ENCODE results near the gene ARHGAP32.
"Not testable (repeated sequence)": the region's sequence is repeated elsewhere in the genome, so short reads cannot be mapped to it uniquely, and the experiment has no call there.

The ARHGAP32 gene

DNA sequence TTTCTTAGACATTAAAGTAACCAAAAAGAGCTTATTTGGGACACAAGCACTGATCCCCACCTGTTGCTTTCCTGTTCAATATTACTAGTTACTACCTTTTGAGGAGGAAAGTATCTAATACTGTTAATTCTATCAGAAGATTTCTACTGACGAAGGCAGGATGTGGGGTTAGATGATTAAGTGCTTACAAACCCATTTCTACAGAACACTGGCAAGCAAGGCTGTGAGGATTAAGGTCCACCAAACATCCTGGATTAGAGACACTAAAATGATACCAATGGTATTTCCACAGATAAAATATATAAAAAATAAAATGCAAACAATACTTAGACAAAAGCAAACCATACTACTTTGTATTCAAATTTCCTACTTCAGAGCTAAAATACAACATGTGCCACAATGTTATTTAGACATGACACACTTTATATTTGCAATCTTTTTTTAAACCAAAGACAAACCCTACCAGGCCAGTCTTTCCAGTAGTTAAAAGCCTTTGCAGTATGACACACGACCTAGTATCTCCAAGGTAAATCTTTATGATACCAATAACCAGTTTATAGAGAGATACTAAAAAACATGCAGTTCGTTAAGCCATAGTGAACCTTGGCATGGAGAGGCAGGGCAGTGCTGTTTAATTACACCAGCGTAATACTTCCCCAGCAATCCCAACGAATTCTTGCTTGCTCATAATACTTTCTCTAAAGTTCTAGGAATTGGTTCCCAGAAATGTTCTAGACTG is 178.2 kb downstream of the ARHGAP32 start:
- no peak for DNase-seq
- TF ChIP-seq POLR2A (IDR thresholded peaks at IDR 0.05; ENCODE audit: low read length) (no peak), GATA1 (IDR thresholded peaks at IDR 0.05; ENCODE audit: low read depth, low read length) (no peak)

DNA sequence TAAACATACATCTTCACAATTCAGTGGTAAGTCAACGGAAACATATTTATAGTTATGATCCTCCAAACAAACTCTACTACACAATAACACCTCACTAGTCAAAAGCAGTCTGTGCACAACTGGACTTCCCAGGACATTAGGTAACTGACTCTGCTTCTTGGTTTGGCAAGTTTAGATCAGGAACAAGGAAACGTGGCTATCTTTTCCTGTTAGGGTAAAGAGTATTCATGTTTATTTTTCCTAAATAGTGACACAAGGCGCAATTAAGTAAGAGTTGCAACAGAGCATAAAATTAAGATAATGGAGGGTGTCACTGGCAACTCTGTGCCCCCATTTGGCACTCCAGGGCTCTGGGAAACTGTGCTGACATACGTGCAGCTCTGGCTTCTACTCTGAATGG is 179.2 kb downstream of the ARHGAP32 start:
- no peak for DNase-seq
- TF ChIP-seq POLR2A (IDR thresholded peaks at IDR 0.05; ENCODE audit: low read length) = no peak
- TF ChIP-seq GATA1 (IDR thresholded peaks at IDR 0.05; ENCODE audit: low read depth, low read length) = no peak

DNA sequence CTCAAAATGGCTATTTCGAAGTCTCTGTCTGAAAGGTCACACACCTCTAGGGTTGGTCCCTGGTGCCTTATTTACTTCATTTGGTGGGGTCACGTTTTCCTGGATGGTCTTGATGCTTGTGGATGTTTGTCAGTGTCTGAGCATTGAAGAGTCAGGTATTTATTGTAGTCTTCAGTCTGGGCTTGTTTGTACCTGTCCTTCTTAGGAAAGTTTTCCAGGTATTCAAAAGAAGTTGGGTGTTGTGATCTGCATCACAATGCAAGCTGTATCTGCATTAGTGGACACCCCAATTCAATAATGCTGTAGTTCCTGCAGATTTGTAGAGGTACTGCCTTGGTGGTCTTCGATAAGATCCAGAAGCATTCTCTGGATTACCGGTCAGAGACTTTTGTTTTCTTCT is 186.0 kb downstream of the ARHGAP32 start:
- TF ChIP-seq GATA1 (IDR thresholded peaks at IDR 0.05; ENCODE audit: low read depth, low read length) (no peak), POLR2A (IDR thresholded peaks at IDR 0.05; ENCODE audit: low read length) (no peak)
- no peak for DNase-seq

DNA sequence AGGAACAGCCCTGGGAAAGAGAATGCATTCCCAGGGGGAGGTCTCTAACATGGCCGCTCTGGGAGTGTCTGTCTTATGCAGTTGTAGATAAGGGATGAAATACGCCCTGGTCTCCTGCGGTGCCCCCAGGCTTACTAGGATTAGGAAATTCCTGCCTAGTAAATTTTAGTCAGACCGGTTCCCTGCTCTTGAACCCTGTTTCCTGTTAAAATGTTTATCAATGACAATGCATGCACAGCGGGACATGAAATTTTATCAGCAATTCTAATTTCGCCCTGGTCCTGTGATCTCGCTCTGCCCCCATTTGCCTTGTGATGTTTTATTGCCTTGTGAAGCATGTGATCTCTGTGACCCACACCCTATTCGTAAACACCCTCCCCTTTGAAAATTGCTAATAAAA is 193.0 kb downstream of the ARHGAP32 start:
- not testable (repeated sequence) for DNase-seq

DNA sequence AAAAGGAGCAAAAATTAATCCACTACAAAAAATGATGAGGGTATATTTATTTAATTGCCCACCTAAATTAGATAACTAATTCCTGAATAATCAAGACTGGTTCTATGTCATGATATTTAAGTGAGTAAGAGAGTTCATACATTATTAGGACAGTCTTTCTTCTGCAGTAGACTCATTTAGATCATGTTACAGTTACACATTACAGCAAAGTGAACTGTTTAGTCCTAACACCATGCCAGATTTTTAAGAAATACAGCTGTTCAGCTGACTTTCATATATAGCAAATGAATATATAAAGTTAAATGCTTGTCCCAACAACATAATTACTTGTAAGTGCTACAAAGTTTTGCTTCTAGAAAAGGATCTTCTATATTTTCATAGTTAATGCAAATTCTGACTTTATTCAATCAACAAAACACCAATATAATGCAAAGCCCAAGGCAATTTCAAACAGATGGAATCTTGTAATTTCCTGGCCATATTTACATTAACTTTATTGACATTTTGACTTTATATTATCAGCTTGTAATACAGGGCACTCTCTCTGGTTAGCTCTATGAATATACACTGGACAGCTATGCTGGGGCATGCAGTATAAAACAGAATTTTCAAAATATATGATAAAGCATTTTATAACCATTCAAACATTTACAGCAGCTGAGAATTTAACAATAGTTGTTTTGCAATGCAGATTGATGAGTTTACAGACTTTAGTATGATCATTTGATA is 203.7 kb downstream of the ARHGAP32 start:
- DNase-seq = no peak
- TF ChIP-seq POLR2A (IDR thresholded peaks at IDR 0.05; ENCODE audit: low read length) (no peak), GATA1 (IDR thresholded peaks at IDR 0.05; ENCODE audit: low read depth, low read length) (no peak)

DNA sequence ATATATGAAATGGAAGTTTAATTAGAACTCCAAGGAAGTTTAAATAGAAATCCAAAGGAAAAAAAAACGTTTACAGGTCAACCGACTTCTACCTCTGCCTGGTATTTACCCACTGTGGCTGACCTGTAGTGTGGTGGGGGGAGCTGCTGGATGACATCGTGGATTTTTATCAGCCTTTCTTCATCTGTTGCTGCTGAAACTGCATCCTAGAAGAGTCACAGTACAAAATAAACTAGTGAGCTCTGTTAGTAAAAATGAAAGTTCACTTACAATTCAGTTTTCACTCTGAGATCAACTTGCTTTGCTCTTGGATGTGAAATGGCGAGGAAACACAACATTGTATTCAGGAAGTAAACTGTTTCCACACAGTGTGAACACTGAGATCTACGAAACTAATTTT is 206.2 kb downstream of the ARHGAP32 start:
- peak in 1 of 2 experiments; percentile 3 for DNase-seq

DNA sequence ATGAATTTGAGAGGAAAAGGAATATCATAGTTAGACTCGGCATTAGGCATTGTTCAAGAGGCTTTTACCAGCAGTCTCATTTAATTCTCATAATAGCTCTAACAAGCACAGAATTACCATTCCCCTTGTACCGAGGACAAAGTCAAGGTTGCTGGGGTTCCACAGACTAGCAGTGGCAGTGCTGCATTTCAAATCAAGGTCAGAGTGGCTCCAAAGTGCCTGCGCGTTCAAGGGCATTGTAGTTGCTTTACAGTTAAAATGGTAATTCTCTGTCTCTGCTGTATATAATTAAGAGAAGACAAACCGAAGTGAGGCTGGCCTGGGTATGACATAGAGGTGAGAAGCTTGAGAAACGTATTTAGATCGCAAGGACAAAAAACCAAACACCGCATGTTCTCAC is 209.1 kb downstream of the ARHGAP32 start:
- DNase-seq = no peak
- no peak for TF ChIP-seq POLR2A (IDR thresholded peaks at IDR 0.05; ENCODE audit: low read length)

More for the DNA sequence above, 206.2 kb downstream of the ARHGAP32 start:
- TF ChIP-seq POLR2A (IDR thresholded peaks at IDR 0.05; ENCODE audit: low read length) (no peak), GATA1 (IDR thresholded peaks at IDR 0.05; ENCODE audit: low read depth, low read length) (no peak)

DNA sequence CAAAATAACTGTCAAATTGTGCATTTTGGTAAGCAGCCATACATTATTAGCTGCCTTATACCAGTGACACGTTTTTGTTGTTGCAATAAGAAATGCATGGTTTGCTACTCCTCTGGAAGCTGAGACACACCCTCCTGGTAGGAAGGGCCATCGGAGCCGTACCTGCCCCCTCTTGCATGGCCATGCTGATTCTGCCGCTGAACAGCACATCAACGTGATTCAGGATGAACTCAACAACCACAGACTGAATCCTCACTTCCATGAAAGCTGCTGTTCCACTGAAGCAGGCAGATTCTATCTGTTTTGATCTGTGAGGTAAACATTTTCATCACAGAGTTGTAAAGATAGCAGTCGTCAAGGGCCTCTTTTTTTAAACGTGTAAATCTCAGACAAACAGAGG is 210.9 kb downstream of the ARHGAP32 start:
- no peak for TF ChIP-seq POLR2A (IDR thresholded peaks at IDR 0.05; ENCODE audit: low read length)
- DNase-seq = no peak

DNA sequence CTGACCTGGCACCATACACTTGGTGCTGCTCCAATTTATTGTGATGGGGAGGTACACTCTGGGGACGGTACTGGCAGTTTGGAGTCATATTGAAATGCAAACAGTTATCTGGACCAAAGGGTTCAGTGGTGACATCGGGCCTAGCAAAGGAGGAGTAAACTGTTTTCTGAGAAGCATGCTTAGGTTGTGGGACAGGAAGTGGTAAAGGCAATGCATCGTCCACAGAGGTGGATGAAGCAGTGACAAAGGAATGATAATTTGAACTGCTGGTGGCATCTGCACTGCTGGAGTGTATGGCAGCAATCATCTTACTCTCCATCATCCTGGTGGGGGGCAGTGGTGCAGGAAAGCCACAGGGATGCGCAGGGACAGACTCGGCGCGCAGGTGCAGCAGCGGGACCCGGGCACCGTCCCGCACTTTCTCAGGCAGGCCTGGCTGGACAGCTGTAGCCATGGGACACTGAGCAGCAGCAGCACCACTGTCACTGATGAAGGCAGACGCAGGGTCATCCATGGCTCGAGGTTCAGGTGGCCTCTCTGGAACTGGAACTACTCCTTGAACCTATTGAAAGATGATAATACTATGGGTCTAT is 221.4 kb downstream of the ARHGAP32 start:
- no peak for DNase-seq
- TF ChIP-seq POLR2A (IDR thresholded peaks at IDR 0.05; ENCODE audit: low read length) = no peak
- TF ChIP-seq GATA1 (IDR thresholded peaks at IDR 0.05; ENCODE audit: low read depth, low read length) = no peak

DNA sequence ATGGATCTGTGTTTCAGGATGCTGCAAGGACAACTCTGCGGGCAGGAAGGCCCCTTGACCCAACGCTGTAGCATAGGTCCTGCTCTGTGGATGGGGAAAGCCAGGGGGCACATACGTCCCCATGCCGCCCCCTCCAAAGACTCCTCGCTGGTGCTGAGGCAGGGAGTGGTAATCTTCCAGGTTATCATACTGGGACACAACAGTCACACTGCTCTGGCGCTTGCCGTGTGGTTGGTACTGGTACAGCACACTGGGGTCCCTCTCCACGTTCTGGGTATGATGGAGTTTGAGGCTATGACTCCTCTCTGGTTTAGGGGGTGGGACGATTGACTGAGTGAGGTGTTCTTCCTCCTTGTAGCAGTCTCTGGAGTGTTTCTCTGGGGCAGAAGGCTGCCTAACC is 223.2 kb downstream of the ARHGAP32 start:
- no peak for TF ChIP-seq GATA1 (IDR thresholded peaks at IDR 0.05; ENCODE audit: low read depth, low read length)
- DNase-seq = no peak

DNA sequence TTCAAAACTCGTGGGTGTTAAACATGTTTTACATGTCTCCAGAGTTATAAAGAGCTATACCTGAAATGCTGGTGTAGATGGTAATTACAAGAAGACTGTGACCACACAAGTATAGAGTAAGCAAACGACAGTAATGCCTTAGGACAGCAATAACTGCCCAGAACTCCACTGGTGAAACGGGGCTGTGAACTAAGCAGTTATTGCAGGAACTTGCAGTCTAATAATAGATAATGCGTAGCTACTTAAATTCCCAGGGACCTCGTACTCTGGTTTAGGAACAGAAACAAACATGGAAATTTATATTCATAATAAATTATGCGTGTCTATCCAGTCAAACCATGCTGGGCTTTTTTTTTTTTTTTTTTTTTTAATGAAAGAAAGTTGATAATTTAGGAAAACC is 224.5 kb downstream of the ARHGAP32 start:
- TF ChIP-seq POLR2A (IDR thresholded peaks at IDR 0.05; ENCODE audit: low read length) = no peak
- TF ChIP-seq GATA1 (IDR thresholded peaks at IDR 0.05; ENCODE audit: low read depth, low read length) = no peak
- DNase-seq = no peak

DNA sequence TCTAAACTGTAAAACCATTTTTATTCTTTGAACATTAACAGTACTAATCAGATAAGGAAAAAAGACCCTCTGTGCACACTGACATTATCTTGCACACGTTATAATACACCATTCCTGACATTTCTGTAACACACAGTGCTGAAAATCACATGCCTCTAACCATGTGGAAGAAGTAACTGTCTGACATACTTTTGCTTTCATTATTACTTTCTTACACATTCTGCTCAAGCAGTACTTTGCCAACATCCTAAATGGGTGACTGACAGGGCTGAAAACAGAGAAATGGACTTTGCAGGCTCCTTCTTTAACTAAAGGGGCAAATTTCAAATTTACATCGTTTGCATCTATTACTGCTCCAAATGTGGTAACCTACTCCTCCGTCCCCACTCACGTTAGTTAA is 226.6 kb downstream of the ARHGAP32 start:
- TF ChIP-seq POLR2A (IDR thresholded peaks at IDR 0.05; ENCODE audit: low read length) (no peak), GATA1 (IDR thresholded peaks at IDR 0.05; ENCODE audit: low read depth, low read length) (no peak)
- DNase-seq = no peak

DNA sequence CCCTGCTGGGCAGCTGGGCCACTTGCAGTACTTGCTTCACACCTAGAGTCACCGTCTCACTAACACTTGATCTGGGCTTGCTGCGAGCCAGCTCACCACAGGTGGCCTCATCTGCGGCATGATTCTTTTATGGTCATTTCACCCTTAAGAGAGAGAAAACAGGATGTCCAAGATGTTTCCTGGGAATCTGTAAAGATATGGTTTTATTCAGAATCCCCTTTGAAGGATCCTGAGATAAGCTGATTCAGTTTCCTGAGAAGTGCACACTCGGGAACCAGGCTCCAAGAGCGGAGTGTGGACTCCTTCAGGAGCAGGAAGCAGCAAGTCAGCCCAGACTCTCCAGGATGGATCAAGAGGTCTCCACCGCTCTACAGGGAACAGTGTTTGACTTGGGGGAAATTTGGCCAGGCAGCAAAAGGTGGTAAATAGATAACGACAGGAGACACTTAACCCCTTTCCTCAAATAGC is 227.6 kb downstream of the ARHGAP32 start:
- TF ChIP-seq GATA1 (IDR thresholded peaks at IDR 0.05; ENCODE audit: low read depth, low read length) = no peak
- no peak for TF ChIP-seq POLR2A (IDR thresholded peaks at IDR 0.05; ENCODE audit: low read length)
- no peak for DNase-seq

DNA sequence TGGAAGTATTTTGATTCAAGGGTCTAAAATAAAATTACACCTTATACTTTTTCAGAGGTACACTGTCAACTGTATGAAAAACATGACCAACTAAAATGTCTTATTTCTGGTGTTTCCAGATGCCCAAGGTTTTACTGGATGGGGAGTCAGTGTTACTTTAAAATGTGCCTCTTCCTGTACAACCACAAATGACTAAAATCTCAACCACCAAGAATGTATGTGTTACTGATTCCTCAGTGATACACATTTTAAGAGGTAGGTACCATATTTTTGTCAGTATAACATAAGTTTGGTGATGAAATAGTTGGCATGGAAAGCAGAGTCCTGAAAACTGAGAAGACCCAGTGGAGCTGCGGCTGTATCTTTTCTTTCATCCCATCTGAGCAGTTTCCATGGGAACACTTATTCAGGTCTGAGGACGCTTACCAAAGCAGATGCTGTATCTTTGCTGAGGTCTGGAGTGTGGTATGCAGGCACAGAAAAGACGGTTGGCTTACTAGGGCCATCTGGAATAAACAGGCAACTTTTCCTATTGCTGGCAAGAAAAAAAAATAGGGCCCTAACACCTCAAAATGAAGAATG is 228.3 kb downstream of the ARHGAP32 start:
- DNase-seq = no peak
- TF ChIP-seq POLR2A (IDR thresholded peaks at IDR 0.05; ENCODE audit: low read length) (no peak), GATA1 (IDR thresholded peaks at IDR 0.05; ENCODE audit: low read depth, low read length) (no peak)

Measured in erythroblast (primary cell).